NB4 (cell line): ENCODE results near the gene KHK.

ENCODE experiments used
- POLR2A ChIP-seq: IDR thresholded peaks from 2 replicates; pipeline ENCODE4 v1.6.1; 2011; ENCODE audit warnings: mild to moderate bottlenecking; ENCODE audit not compliant: insufficient read length; ENCODE audit errors: extremely low read depth
- TF ChIP-seq, protein P1 (sequence below): IDR thresholded peaks from one replicate; pipeline ENCODE4 v1.5.1; 2012; ENCODE audit warnings: low read depth, low read length

DNA sequence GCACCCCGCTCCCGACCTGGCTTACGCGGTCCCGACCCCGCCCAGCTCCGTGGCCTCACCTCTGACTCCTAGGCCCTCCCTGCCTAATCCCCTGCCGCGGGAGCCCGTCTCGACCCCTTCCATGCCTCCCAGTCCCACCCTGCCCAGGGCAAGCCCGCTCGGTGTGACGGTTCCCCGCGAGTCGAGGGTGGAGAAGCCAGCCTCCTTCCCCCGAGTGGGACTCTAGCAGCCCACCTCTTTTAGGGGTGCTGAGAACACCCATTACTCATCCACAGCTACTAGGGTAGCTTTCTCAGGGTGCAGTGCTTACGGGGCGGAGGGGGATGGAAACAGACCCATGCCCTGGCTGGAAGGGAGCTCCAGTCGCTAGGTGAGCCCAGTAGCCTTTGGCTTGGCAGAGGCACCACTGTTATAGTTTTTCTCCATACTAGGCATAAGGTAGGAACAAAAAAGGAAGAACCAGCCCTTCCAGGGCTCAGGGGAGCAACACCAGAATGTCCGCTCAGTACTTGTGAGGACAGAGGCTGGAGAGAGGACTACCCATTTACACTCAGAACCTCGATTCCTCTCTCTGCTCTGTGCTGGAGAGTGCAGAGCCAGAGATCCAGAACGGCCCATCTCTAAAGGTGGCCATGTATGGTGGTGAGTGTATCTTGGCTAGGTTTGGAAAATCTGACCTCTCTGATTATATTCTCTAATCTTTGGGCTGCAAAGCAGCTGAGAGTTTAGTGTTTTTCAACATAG, 34.5 kb upstream of the KHK start:
- TF ChIP-seq POLR2A, result no peak
- TF ChIP-seq, protein P1, sequence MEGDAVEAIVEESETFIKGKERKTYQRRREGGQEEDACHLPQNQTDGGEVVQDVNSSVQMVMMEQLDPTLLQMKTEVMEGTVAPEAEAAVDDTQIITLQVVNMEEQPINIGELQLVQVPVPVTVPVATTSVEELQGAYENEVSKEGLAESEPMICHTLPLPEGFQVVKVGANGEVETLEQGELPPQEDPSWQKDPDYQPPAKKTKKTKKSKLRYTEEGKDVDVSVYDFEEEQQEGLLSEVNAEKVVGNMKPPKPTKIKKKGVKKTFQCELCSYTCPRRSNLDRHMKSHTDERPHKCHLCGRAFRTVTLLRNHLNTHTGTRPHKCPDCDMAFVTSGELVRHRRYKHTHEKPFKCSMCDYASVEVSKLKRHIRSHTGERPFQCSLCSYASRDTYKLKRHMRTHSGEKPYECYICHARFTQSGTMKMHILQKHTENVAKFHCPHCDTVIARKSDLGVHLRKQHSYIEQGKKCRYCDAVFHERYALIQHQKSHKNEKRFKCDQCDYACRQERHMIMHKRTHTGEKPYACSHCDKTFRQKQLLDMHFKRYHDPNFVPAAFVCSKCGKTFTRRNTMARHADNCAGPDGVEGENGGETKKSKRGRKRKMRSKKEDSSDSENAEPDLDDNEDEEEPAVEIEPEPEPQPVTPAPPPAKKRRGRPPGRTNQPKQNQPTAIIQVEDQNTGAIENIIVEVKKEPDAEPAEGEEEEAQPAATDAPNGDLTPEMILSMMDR, result no peak
